HEK293 (cell line): ENCODE results near the gene DGKH.

Source experiments
- CTCF ChIP-seq: fragments of 450-650 bp; formaldehyde crosslinking; IDR thresholded peaks from 2 replicates; pipeline ENCODE4 v1.5.1; 2016; ENCODE audit warnings: missing biosample characterization, missing genetic modification characterization
- EGR2 ChIP-seq: fragments of 450-650 bp; formaldehyde crosslinking; IDR thresholded peaks from 2 replicates; pipeline ENCODE4 v1.5.1; 2016; ENCODE audit warnings: low read depth, missing biosample characterization, missing genetic modification characterization
- FEZF1 ChIP-seq: fragments of 450-650 bp; formaldehyde crosslinking; IDR thresholded peaks from 2 replicates; pipeline ENCODE4 v1.5.1; 2016; ENCODE audit warnings: missing biosample characterization, missing genetic modification characterization
- GLI2 ChIP-seq: fragments of 450-650 bp; formaldehyde crosslinking; IDR thresholded peaks from 2 replicates; pipeline ENCODE4; 2017; ENCODE audit warnings: missing biosample characterization, missing genetic modification characterization, low read depth, borderline replicate concordance
- MZF1 ChIP-seq: fragments of 450-650 bp; formaldehyde crosslinking; IDR thresholded peaks from 2 replicates; pipeline ENCODE4 v1.5.1; 2017; ENCODE audit warnings: missing biosample characterization, missing genetic modification characterization, borderline replicate concordance
- PRDM10 ChIP-seq: fragments of 450-650 bp; formaldehyde crosslinking; IDR thresholded peaks from 2 replicates; pipeline ENCODE4 v1.5.1; 2016; ENCODE audit warnings: missing biosample characterization, missing genetic modification characterization
- REST ChIP-seq: fragments of 450-650 bp; formaldehyde crosslinking; IDR thresholded peaks from 2 replicates; pipeline ENCODE4 v1.5.1; 2016; ENCODE audit warnings: missing biosample characterization, missing genetic modification characterization
- SALL2 ChIP-seq: fragments of 450-650 bp; formaldehyde crosslinking; IDR thresholded peaks from 2 replicates; pipeline ENCODE4 v1.5.0; 2017; ENCODE audit warnings: missing biosample characterization, mild to moderate bottlenecking, missing genetic modification characterization, borderline replicate concordance
- SP3 ChIP-seq: fragments of 450-650 bp; formaldehyde crosslinking; IDR thresholded peaks from 2 replicates; pipeline ENCODE4 v1.5.1; 2016; ENCODE audit warnings: missing biosample characterization, missing genetic modification characterization
- ZBTB10 ChIP-seq: fragments of 450-650 bp; formaldehyde crosslinking; IDR thresholded peaks from 2 replicates; pipeline ENCODE4 v1.5.1; 2016; ENCODE audit warnings: missing biosample characterization, missing genetic modification characterization
- ZBTB21 ChIP-seq: fragments of 450-650 bp; formaldehyde crosslinking; IDR thresholded peaks from 2 replicates; pipeline ENCODE4 v1.5.1; 2017; ENCODE audit warnings: missing biosample characterization, missing genetic modification characterization
- ZBTB6 ChIP-seq: fragments of 450-650 bp; formaldehyde crosslinking; IDR thresholded peaks from 2 replicates; pipeline ENCODE4 v1.5.1; 2017; ENCODE audit warnings: missing biosample characterization, missing genetic modification characterization
- ZEB2 ChIP-seq: fragments of 450-650 bp; formaldehyde crosslinking; IDR thresholded peaks from 2 replicates; pipeline ENCODE4 v1.5.1; 2016; ENCODE audit warnings: missing biosample characterization, missing genetic modification characterization
- ZFP69B ChIP-seq: fragments of 450-650 bp; formaldehyde crosslinking; IDR thresholded peaks from 2 replicates; pipeline ENCODE4 v1.5.1; 2016; ENCODE audit warnings: missing biosample characterization, missing genetic modification characterization
- ZNF266 ChIP-seq: fragments of 450-650 bp; formaldehyde crosslinking; IDR thresholded peaks from 2 replicates; pipeline ENCODE4 v1.5.1; 2016; ENCODE audit warnings: missing biosample characterization, missing genetic modification characterization, low read depth
- ZNF37A ChIP-seq: fragments of 450-650 bp; IDR thresholded peaks from 2 replicates; pipeline ENCODE4 v1.5.1; 2018; ENCODE audit warnings: missing biosample characterization, missing genetic modification characterization
- ZNF514 ChIP-seq: fragments of 450-650 bp; formaldehyde crosslinking; IDR thresholded peaks from 2 replicates; pipeline ENCODE4 v1.5.1; 2016; ENCODE audit warnings: missing biosample characterization, missing genetic modification characterization
- ZNF544 ChIP-seq: fragments of 450-650 bp; formaldehyde crosslinking; IDR thresholded peaks from 2 replicates; pipeline ENCODE4 v1.5.0; 2017; ENCODE audit warnings: missing biosample characterization, missing genetic modification characterization
- ZNF558 ChIP-seq: fragments of 450-650 bp; formaldehyde crosslinking; IDR thresholded peaks from 2 replicates; pipeline ENCODE4 v1.5.1; 2016; ENCODE audit warnings: missing biosample characterization, missing genetic modification characterization
- ZNF639 ChIP-seq: fragments of 450-650 bp; formaldehyde crosslinking; IDR thresholded peaks from 2 replicates; pipeline ENCODE4 v1.5.1; 2016; ENCODE audit warnings: missing biosample characterization, missing genetic modification characterization
- ZNF830 ChIP-seq: fragments of 450-650 bp; IDR thresholded peaks from 2 replicates; pipeline ENCODE4 v1.5.0; 2018; ENCODE audit warnings: missing biosample characterization, missing genetic modification characterization, low read depth, mild to moderate bottlenecking, moderate library complexity
- ZNF843 ChIP-seq: fragments of 450-650 bp; formaldehyde crosslinking; IDR thresholded peaks from 2 replicates; pipeline ENCODE4 v1.5.1; 2016; ENCODE audit warnings: missing biosample characterization, missing genetic modification characterization
- ZSCAN5A ChIP-seq: fragments of 450-650 bp; formaldehyde crosslinking; IDR thresholded peaks from 2 replicates; pipeline ENCODE4 v1.5.1; 2016; ENCODE audit warnings: missing biosample characterization, missing genetic modification characterization

Gene DGKH

GRCh38 chr13:42271337-42272114 lies 223.1 kb downstream of the DGKH start (continued):
- no peak for TF ChIP-seq ZBTB10 (tag by site-specific recombination)
- TF ChIP-seq ZFP69B: peak; percentile 100
- no peak for TF ChIP-seq FEZF1 (tag by site-specific recombination)
- peak; percentile 81 for TF ChIP-seq SP3 (tag by site-specific recombination)
- TF ChIP-seq ZNF843: no peak
- no peak for TF ChIP-seq CTCF
- TF ChIP-seq ZNF37A: no peak
- no peak for TF ChIP-seq ZNF514 (tag by site-specific recombination)
- TF ChIP-seq REST: no peak
- no peak for TF ChIP-seq ZNF266
- TF ChIP-seq ZNF558: no peak; the same call in 1 of the 2 replicates
- 0 out of 2 replicates have a peak, but pooled peaks have one; percentile 13 for TF ChIP-seq ZBTB21
- no peak for TF ChIP-seq ZNF830
- TF ChIP-seq ZBTB6: no peak
- no peak for TF ChIP-seq ZNF639 (tag by site-specific recombination)
- peak; percentile 84 for TF ChIP-seq EGR2
- no peak for TF ChIP-seq GLI2 (tag by site-specific recombination)
- TF ChIP-seq PRDM10: peak; percentile 65
- TF ChIP-seq ZNF544 (tag by site-specific recombination): no peak
- TF ChIP-seq MZF1 (tag by site-specific recombination): no peak
- TF ChIP-seq ZEB2 (tag by site-specific recombination): peak; percentile 52; the same call in 1 of the 2 replicates
- TF ChIP-seq ZSCAN5A (tag by site-specific recombination): no peak
- no peak for TF ChIP-seq SALL2 (tag by site-specific recombination)
